GM06990 (cell line): ENCODE data around the gene ZNF484.
"Not testable (repeated sequence)": the region's sequence is repeated elsewhere in the genome, so short reads cannot be mapped to it uniquely, and the experiment has no call there.

Experiments used
- DNase-seq: peaks from one replicate; pipeline ENCODE4 v3.0.0-alpha.2; 2011; ENCODE audit not compliant: insufficient read length; ENCODE audit errors: extremely low read depth
- H3K27me3 ChIP-seq: replicated peaks from 2 replicates; pipeline ENCODE4 v1.6.0; 2011; ENCODE audit warnings: low read length; ENCODE audit not compliant: control insufficient read depth, insufficient read depth
- H3K36me3 ChIP-seq: 2 replicates; pipeline ENCODE4 v1.5.1; 2011; ENCODE audit warnings: low read length; ENCODE audit not compliant: control insufficient read depth, insufficient read depth
- H3K4me3 ChIP-seq: replicated peaks from 2 replicates; pipeline ENCODE4 v1.5.1; 2011; ENCODE audit warnings: low read depth, mild to moderate bottlenecking, control low read depth, low read length
- TF ChIP-seq, protein P1 (sequence below): IDR thresholded peaks from 2 replicates; pipeline ENCODE4 v1.5.1; 2011; ENCODE audit warnings: low read length, control low read depth, mild to moderate bottlenecking, inconsistent platforms; ENCODE audit not compliant: insufficient read depth, poor library complexity, severe bottlenecking

Gene ZNF484

DNA sequence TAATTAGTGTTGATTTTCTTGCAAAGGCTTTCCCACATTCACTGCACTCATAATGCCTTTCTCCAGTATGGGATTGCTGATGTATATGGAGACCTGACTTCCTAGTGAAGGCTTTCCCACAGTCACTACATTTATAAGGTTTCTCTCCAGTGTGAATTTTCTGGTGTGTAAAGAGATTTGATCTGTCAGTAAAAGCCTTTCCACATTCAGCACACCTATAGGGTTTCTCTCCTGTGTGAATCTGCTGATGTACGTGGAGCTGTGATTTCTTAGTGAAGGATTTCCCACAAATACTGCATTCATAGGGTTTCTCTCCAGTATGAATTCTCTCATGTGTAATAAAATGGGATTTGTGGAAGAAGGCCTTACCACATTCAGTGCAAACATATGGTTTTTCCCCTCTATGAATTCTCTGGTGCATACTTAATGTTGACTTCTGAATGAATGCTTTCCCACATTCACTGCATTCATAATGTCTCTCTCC lies 31.1 kb downstream of the ZNF484 start:
- no peak overlapping the region for H3K4me3 ChIP-seq
- no peaks in the 10 kb centered on the region for H3K27me3 ChIP-seq
- peaks cover 6% of the 10 kb centered on the region for H3K36me3 ChIP-seq
- TF ChIP-seq, protein P1, sequence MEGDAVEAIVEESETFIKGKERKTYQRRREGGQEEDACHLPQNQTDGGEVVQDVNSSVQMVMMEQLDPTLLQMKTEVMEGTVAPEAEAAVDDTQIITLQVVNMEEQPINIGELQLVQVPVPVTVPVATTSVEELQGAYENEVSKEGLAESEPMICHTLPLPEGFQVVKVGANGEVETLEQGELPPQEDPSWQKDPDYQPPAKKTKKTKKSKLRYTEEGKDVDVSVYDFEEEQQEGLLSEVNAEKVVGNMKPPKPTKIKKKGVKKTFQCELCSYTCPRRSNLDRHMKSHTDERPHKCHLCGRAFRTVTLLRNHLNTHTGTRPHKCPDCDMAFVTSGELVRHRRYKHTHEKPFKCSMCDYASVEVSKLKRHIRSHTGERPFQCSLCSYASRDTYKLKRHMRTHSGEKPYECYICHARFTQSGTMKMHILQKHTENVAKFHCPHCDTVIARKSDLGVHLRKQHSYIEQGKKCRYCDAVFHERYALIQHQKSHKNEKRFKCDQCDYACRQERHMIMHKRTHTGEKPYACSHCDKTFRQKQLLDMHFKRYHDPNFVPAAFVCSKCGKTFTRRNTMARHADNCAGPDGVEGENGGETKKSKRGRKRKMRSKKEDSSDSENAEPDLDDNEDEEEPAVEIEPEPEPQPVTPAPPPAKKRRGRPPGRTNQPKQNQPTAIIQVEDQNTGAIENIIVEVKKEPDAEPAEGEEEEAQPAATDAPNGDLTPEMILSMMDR = no peak
- no peak for DNase-seq

DNA sequence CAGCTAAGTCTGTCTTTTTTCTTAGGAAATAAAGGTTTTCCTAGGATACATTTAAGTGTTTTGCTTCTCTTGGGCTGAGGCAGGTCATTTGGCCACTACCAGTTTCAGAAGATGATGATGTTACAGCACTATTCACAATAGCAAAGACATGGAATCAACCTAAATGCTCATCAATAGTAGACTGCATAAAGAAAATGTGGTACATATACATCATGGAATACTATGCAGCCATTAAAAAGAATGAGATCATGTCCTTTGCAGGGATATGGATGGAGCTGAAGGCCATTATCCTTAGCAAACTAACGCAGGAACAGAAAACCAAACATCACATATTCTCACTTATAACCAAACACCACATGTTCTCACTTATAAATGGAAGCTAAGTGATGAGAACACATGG lies 39.4 kb downstream of the ZNF484 start:
- not testable (repeated sequence) for DNase-seq, H3K27me3 ChIP-seq, H3K4me3 ChIP-seq, H3K36me3 ChIP-seq

DNA sequence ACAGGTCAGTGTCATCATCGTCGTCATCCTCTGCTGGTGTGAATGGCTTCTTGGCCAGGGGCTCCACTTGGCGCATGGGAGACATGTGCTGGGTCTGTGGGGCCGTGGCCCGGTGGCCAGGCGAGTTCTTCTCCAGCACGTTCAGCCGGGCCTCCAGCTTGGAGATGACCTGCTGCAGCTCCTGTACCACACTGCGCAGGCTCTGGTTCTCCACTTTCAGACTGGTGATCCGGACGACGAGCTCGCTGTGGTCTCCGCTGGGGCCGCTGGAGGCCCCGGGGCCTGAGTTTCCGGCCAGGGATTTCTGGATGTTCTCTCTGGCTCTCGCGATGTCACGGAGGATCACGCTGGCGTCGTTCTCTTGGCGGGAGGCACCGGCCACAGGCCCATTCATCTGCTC lies 40.6 kb downstream of the ZNF484 start:
- DNase-seq = no peak
- Histone ChIP-seq H3K27me3 (no peaks in the 10 kb centered on the region), H3K36me3 (no peaks in the 10 kb centered on the region), H3K4me3 (no peak overlapping the region)
- TF ChIP-seq, protein P1 = no peak

DNA sequence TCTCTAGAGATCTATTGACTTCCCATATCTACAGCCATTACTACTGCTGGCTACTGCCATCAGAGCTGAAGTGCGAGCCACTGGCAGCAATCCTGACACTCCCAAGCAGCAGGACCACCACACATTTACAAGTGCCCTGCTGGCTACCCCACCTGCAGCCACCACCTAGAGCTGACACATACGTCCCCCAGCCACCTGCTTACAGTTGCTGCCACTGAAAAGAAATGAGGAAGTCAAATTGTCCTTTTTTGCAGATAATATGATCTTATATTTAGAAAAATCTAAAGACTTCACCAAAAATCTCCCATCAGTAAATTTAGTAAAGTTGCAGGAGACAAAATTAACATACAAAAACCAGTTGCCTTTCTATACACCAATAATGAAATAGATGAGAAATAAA lies 48.4 kb downstream of the ZNF484 start:
- no peaks in the 10 kb centered on the region for H3K27me3 ChIP-seq
- H3K36me3 ChIP-seq = no peaks in the 10 kb centered on the region
- H3K4me3 ChIP-seq = no peak overlapping the region
- DNase-seq = no peak
- TF ChIP-seq, protein P1 = no peak

DNA sequence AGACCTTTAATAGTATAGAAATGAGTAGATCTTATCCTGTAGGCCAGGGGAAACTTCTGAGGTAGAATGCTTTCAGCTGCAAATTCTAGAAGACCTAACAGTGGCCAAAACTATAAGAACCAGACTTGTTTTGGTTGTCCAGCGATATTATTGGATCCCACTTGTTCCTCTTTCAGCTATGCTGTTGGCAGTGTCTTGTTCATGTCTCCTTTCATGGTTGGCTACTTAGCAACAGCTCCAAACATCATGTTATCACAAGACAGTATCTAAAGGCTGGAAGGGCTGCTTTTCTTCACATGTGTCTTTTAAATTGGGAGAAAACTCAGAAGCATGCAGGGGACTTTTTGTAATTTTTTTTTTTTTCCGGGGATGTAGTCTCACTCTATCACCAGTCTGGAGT lies 52.8 kb downstream of the ZNF484 start:
- DNase-seq, H3K27me3 ChIP-seq: not testable (repeated sequence)

DNA sequence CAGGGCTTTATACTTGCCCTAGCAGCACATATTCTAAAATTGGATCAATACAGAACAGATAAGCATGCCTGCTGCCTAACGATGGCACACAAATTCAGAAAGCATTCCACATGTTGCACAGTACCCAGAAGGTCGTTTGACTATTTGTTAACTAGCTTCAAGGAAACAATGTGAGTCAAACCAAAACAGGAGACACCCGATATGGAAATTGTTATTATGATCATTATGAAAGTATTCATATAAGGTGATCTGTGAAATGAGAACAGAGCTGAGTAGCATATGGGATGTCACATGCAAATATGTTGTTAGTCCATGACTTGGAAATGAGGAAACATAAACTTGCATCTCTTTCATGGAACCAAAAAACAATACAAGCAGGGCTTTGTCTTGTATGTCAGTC lies 56.9 kb downstream of the ZNF484 start:
- TF ChIP-seq, protein P1 = no peak
- Histone ChIP-seq H3K4me3 (no peak overlapping the region), H3K36me3 (no peaks in the 10 kb centered on the region), H3K27me3 (no peaks in the 10 kb centered on the region)
- no peak for DNase-seq

More for the DNA sequence above, 52.8 kb downstream of the ZNF484 start:
- not testable (repeated sequence) for H3K4me3 ChIP-seq, H3K36me3 ChIP-seq

DNA sequence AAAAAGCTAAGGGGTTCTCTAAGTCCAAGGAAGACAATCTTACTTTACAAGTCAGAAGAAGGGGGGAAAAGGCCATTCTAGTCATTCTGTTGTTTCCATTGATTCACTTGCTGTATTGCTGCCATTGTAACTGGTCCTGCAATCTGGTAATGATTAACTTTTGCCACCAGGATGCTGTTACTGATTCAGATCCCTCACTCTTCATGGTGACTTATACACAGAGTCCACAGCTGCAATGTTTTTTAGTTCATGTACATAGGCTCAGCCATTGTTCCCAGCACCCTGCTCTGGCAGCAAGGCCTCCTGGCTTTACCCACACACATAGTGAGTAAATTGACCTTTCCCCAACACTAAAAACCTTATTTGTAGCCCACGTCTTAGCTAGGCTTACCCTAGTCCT lies 57.9 kb downstream of the ZNF484 start:
- not testable (repeated sequence) for H3K27me3 ChIP-seq, H3K4me3 ChIP-seq, H3K36me3 ChIP-seq, DNase-seq

DNA sequence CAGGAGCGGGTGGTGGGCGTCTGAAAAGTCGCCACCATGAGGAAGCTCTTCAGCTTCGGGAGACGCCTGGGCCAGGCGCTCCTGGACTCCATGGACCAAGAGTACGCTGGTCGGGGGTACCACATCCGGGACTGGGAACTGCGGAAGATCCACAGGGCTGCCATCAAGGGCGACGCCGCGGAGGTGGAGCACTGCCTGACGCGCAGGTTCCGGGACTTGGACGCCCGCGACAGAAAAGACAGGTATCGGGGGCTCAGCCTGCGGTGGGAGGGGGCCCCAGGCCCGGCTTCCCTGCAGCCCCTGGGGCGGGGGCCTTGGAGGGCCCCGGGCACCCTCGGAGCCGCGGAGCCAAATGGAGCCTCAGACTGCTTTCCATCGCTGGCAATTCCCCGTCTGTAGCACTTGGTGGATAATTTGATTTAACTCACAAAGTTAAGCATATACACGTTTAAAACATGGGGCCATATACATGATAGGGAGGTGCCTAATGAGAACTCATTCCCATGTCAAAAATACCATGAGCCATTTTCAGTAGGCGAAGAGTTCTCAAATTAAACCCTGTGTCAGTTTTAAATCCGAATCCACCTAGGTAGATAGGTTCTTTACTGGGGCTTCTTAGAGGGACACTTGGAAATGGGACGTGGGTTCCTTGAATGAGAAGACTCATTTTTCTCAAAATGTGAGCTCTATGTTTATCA lies 68.1 kb downstream of the ZNF484 start:
- not testable (repeated sequence) for H3K27me3 ChIP-seq, H3K4me3 ChIP-seq, H3K36me3 ChIP-seq, DNase-seq
